ENCODE data around the gene KLHDC3. TPM values are rescaled to one million over a fixed set of nuclear protein-coding genes. Genes with fewer than 3 reads are reported as not detected.
"Not testable (repeated sequence)": the region's sequence is repeated elsewhere in the genome, so short reads cannot be mapped to it uniquely, and the experiment has no call there.

Gene KLHDC3
- total RNA-seq, 2 donors from 2014 or later, result 81.5 to 113 TPM

- peak; percentile 8 to 16 for ATAC-seq
- intact Hi-C loops (cut with DNase I), result loop anchor here in 1 of 2 donors (5.0 kb wide), 1 partner anchor 53 kb away; no protein-coding TSS in a partner anchor
- no peak for DNase-seq
Observed at GRCh38 chr6:42984924-42985475, 29.0 kb upstream of the KLHDC3 start.

GRCh38 chr6:42987533-42988451, 26.3 kb upstream of the KLHDC3 start:
- DNase-seq (no peak), ATAC-seq (no peak)
- intact Hi-C loops (cut with DNase I), result no loop called here

GRCh38 chr6:42988486-42989020, 25.5 kb upstream of the KLHDC3 start:
- intact Hi-C loops (cut with DNase I), result no loop called here
- no peak for ATAC-seq
- no peak for DNase-seq

- ATAC-seq (no peak), DNase-seq (no peak)
- intact Hi-C loops (cut with DNase I), result no loop called here
Observed at GRCh38 chr6:42989923-42990322, 24.1 kb upstream of the KLHDC3 start.

GRCh38 chr6:42993445-42993844, 20.6 kb upstream of the KLHDC3 start:
- no peak for DNase-seq
- intact Hi-C loops (cut with DNase I), result no loop called here
- no peak for ATAC-seq

- no peak for DNase-seq
- ATAC-seq, result no peak
- intact Hi-C loops (cut with DNase I), result no loop called here
Observed at GRCh38 chr6:42996513-42996912, 17.5 kb upstream of the KLHDC3 start.

- intact Hi-C loops (cut with DNase I); ATAC-seq; DNase-seq: not testable (repeated sequence)
Observed at GRCh38 chr6:42998205-42998604, 15.8 kb upstream of the KLHDC3 start.

GRCh38 chr6:43001843-43002242, 12.2 kb upstream of the KLHDC3 start:
- no peak for DNase-seq
- ATAC-seq, result no peak
- intact Hi-C loops (cut with DNase I), result no loop called here

GRCh38 chr6:43005844-43006243, 8.2 kb upstream of the KLHDC3 start:
- no peak for ATAC-seq
- DNase-seq, result no peak
- intact Hi-C loops (cut with DNase I), result loop anchor here in 1 of 2 donors (5.0 kb wide), 1 partner anchor 136 kb away; no protein-coding TSS in a partner anchor

GRCh38 chr6:43006251-43006650, 7.8 kb upstream of the KLHDC3 start:
- ATAC-seq (no peak), DNase-seq (no peak)
- intact Hi-C loops (cut with DNase I), result loop anchor here in 1 of 2 donors (5.0 kb wide), 1 partner anchor 136 kb away; no protein-coding TSS in a partner anchor

- intact Hi-C loops (cut with DNase I), result loop anchor here in 1 of 2 donors (5.0 kb wide), 1 partner anchor 135 kb away; no protein-coding TSS in a partner anchor
- ATAC-seq (no peak), DNase-seq (no peak)
Observed at GRCh38 chr6:43007126-43007525, 6.9 kb upstream of the KLHDC3 start.

GRCh38 chr6:43009124-43009523, 4.9 kb upstream of the KLHDC3 start:
- DNase-seq (peak; percentile 54), ATAC-seq (no peak)
- intact Hi-C loops (cut with DNase I), result loop anchor here (1.0 to 5.0 kb wide), 2 partner anchors 133 to 134 kb away; no protein-coding TSS in a partner anchor

- no peak for ATAC-seq
- intact Hi-C loops (cut with DNase I), result no loop called here
- DNase-seq, result no peak
Observed at GRCh38 chr6:43011207-43011606, 2.8 kb upstream of the KLHDC3 start.

GRCh38 chr6:43012364-43012763, 1.7 kb upstream of the KLHDC3 start:
- DNase-seq (no peak), ATAC-seq (no peak)
- intact Hi-C loops (cut with DNase I), result no loop called here

GRCh38 chr6:43013097-43013842, 779 bp upstream of the KLHDC3 start:
- intact Hi-C loops (cut with DNase I), result no loop called here
- peak; percentile 5 to 20 for ATAC-seq
- no peak for DNase-seq

GRCh38 chr6:43014434-43014909, 423 bp downstream of the KLHDC3 start:
- DNase-seq (no peak), ATAC-seq (peak in 1 of 2 donors; percentile 8)
- intact Hi-C loops (cut with DNase I), result no loop called here

GRCh38 chr6:43016176-43016942, 2.3 kb downstream of the KLHDC3 start:
- ATAC-seq (no peak), DNase-seq (no peak)
- intact Hi-C loops (cut with DNase I), result loop anchor here in 1 of 2 donors (5.0 kb wide), 1 partner anchor 36 kb away; the partner anchor contains the start of gene CUL7

GRCh38 chr6:43016943-43017334, 2.9 kb downstream of the KLHDC3 start:
- intact Hi-C loops (cut with DNase I), result loop anchor here in 1 of 2 donors (5.0 kb wide), 1 partner anchor 35 kb away; the partner anchor contains the start of gene CUL7
- DNase-seq, result no peak
- no peak for ATAC-seq

Measured in left cardiac atrium (tissue), 4 donors.